ENCODE measurements around the gene HOXC12.

The HOXC12 gene

DNA sequence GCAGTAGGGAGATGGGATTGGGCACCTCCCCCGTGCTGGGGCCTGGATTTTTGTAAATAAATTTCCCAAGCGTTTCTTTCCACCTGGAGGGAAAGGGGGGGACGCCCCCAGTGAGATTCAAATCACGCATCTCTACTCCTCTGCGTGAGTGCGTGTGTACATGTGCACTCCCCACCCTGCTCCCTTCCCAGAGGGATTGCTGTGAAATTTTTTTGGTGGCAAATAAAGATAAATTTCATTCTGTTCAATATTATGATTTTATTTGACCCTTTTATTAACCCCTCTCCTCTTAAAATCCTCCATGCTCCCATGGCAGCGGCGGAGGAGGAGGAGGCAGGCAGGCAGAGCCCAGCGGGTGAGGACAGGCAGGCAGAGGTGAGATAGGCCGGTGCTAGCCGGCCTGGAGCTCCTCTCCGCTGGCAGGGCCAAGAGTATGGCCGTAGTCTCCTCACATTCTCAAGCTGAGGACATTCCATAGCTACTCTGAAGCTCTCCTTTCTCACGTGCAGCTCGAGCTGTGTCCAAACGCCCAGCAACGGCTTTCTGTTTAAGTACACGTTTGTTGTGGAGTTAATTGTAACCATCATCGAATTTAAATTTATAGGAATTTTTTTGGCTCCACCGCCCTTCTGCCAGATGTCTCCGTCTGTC is 21.6 kb downstream of the HOXC12 start:
- H4K20me1 ChIP-seq (ENCODE audit: insufficient read depth, low read length): no peaks in the 10 kb centered on the region
- no peaks in the 10 kb centered on the region for H3K9me3 ChIP-seq (ENCODE audit: low read length)
- TF ChIP-seq EZH2 (IDR thresholded peaks at IDR 0.05; ENCODE audit: borderline replicate concordance, low read length): no peak
- H3K9ac ChIP-seq (ENCODE audit: low read length): no peak overlapping the region
- H3K9me2 ChIP-seq (ENCODE audit: low read depth, low read length): no peaks in the 10 kb centered on the region
- no peak overlapping the region for H2AFZ ChIP-seq (ENCODE audit: low read length)
- no peak overlapping the region for H3K4me3 ChIP-seq (ENCODE audit: low read depth, low read length, poor library complexity, severe bottlenecking)
- H3K27me3 ChIP-seq (ENCODE audit: insufficient read depth, low read length): no peaks in the 10 kb centered on the region
- no peaks in the 10 kb centered on the region for H3K79me2 ChIP-seq (ENCODE audit: insufficient read depth, low read length)
- no peak overlapping the region for H3K27ac ChIP-seq (ENCODE audit: low read depth, low read length, poor library complexity, severe bottlenecking)
- peaks cover 3% of the 10 kb centered on the region for H3K4me1 ChIP-seq (ENCODE audit: insufficient read depth, low read length, severe bottlenecking)
- H3K36me3 ChIP-seq (ENCODE audit: insufficient read depth, low read length): no peaks in the 10 kb centered on the region
- no peak overlapping the region for H3K4me2 ChIP-seq (ENCODE audit: low read length)
- no peaks in the 10 kb centered on the region for H3F3A ChIP-seq (ENCODE audit: insufficient read depth, low read length)

DNA sequence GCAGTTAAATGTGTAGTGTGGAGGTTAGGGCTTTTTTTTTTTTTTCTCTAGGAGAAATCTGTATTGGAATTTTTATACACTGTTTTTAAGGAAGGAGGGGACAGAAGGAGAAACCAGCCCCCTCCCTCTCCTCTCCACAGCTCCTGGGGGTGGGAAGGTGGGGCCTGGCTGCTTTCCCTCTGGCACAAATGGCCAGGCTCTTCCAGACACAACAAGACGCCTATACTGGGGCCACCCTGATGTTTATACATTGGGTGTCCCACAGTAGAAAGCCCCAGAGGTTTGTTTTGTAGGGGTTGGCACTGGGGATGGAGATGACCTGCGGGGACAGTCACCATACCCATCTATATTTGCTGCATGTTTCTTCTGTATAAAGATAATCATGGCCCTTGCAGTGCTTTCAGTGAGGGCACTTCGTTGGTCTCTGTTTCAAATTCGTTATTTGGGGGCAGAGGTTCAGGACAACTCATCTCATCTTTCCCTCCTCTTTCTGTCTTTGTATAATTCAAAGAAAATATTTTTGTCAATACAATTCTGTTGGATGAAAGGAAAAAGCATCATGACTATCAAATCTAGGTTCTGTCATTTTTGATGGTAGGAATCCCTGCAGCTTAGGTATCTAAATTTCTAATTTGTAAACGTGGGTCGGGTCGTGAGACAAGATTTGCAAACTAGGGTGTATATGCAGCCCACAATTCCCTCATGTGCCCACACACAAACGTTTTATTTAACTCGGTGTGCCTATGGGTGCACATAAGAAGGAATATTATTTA is 22.3 kb downstream of the HOXC12 start:
- Histone ChIP-seq H4K20me1 (ENCODE audit: insufficient read depth, low read length) (no peaks in the 10 kb centered on the region), H3K4me3 (ENCODE audit: low read depth, low read length, poor library complexity, severe bottlenecking) (no peak overlapping the region), H3K36me3 (ENCODE audit: insufficient read depth, low read length) (no peaks in the 10 kb centered on the region), H2AFZ (ENCODE audit: low read length) (no peak overlapping the region), H3K9ac (ENCODE audit: low read length) (no peak overlapping the region), H3K4me1 (ENCODE audit: insufficient read depth, low read length, severe bottlenecking) (peaks cover 3% of the 10 kb centered on the region), H3F3A (ENCODE audit: insufficient read depth, low read length) (no peaks in the 10 kb centered on the region), H3K27ac (ENCODE audit: low read depth, low read length, poor library complexity, severe bottlenecking) (no peak overlapping the region), H3K9me2 (ENCODE audit: low read depth, low read length) (no peaks in the 10 kb centered on the region), H3K4me2 (ENCODE audit: low read length) (no peak overlapping the region), H3K9me3 (ENCODE audit: low read length) (no peaks in the 10 kb centered on the region), H3K27me3 (ENCODE audit: insufficient read depth, low read length) (no peaks in the 10 kb centered on the region), H3K79me2 (ENCODE audit: insufficient read depth, low read length) (no peaks in the 10 kb centered on the region)
- TF ChIP-seq, protein P1, sequence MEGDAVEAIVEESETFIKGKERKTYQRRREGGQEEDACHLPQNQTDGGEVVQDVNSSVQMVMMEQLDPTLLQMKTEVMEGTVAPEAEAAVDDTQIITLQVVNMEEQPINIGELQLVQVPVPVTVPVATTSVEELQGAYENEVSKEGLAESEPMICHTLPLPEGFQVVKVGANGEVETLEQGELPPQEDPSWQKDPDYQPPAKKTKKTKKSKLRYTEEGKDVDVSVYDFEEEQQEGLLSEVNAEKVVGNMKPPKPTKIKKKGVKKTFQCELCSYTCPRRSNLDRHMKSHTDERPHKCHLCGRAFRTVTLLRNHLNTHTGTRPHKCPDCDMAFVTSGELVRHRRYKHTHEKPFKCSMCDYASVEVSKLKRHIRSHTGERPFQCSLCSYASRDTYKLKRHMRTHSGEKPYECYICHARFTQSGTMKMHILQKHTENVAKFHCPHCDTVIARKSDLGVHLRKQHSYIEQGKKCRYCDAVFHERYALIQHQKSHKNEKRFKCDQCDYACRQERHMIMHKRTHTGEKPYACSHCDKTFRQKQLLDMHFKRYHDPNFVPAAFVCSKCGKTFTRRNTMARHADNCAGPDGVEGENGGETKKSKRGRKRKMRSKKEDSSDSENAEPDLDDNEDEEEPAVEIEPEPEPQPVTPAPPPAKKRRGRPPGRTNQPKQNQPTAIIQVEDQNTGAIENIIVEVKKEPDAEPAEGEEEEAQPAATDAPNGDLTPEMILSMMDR (IDR thresholded peaks at IDR 0.05; ENCODE audit: low read length): no peak
- TF ChIP-seq EZH2 (IDR thresholded peaks at IDR 0.05; ENCODE audit: borderline replicate concordance, low read length): no peak

DNA sequence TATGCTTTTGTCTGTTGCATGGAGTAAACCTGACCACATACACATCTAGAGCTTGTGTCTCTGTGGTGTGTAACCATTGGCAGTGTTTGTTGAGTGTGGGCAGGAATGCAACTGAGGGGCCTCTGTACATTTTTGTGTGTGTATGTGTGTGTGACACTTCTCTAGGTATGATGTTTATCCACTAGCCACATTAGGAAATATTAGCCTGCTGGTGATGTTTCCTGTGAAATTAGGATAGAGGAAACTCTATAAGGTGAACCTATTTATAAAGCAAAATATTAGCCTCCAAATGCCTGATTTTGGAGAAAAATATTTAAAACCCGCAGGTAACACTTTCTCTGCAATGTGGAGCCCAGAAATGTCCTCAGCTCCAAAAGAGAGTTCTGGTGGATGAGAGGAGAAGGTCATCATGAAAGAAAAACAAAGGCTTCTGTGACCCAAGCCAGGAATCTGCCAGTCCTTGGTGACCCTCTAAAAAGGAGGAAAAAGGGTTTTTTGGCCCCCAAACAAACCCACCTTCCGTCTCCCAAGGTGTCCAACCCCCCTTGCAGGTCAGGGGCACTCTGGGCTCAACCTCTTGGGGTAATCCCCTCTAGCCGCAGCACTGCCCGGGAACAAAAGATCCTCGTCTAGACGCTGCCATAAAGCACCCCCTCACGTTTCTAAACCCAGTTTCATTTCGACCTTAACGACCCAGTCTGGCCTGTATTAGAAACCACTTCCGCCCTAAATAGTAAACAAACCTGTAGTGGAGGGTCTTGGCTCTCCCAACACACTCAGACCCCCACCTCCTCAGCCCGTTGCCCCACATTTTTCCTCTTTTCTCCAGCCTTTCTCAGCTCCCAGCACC is 23.1 kb downstream of the HOXC12 start:
- Histone ChIP-seq H3K9ac (ENCODE audit: low read length) (no peak overlapping the region), H3K27me3 (ENCODE audit: insufficient read depth, low read length) (no peaks in the 10 kb centered on the region; the same call in 1 of the 2 replicates), H3K79me2 (ENCODE audit: insufficient read depth, low read length) (no peaks in the 10 kb centered on the region), H3F3A (ENCODE audit: insufficient read depth, low read length) (no peaks in the 10 kb centered on the region), H3K9me3 (ENCODE audit: low read length) (no peaks in the 10 kb centered on the region), H3K4me1 (ENCODE audit: insufficient read depth, low read length, severe bottlenecking) (peaks cover 3% of the 10 kb centered on the region), H4K20me1 (ENCODE audit: insufficient read depth, low read length) (no peaks in the 10 kb centered on the region), H2AFZ (ENCODE audit: low read length) (no peak overlapping the region), H3K4me2 (ENCODE audit: low read length) (no peak overlapping the region), H3K4me3 (ENCODE audit: low read depth, low read length, poor library complexity, severe bottlenecking) (no peak overlapping the region), H3K36me3 (ENCODE audit: insufficient read depth, low read length) (no peaks in the 10 kb centered on the region), H3K27ac (ENCODE audit: low read depth, low read length, poor library complexity, severe bottlenecking) (no peak overlapping the region), H3K9me2 (ENCODE audit: low read depth, low read length) (no peaks in the 10 kb centered on the region)
- TF ChIP-seq, protein P1 (IDR thresholded peaks at IDR 0.05; ENCODE audit: low read length): no peak
- no peak for TF ChIP-seq EZH2 (IDR thresholded peaks at IDR 0.05; ENCODE audit: borderline replicate concordance, low read length)

Measured in OCI-LY1 (cell line).